Activated CD4-positive, alpha-beta T cell treated with anti-CD3 and anti-CD28 coated beads for 4 hours (primary cell): ENCODE measurements around the gene DOP1A.
A peak's percentile ranks its signal among the peaks of the same experiment; 100 is the strongest.
"Not testable (repeated sequence)": the region's sequence is repeated elsewhere in the genome, so short reads cannot be mapped to it uniquely, and the experiment has no call there.

Experiments used
- DNase-seq, 2 donors: peaks; one replicate each; pipeline ENCODE4 v3.0.0-alpha.2; 2020

DOP1A gene

GRCh38 chr6:83153883-83154521 lies 86.5 kb downstream of the DOP1A start:
- DNase-seq, result no peak

GRCh38 chr6:83155794-83156193 lies 88.3 kb downstream of the DOP1A start:
- no peak for DNase-seq

GRCh38 chr6:83160167-83160566 lies 92.7 kb downstream of the DOP1A start:
- DNase-seq, result no peak

- DNase-seq, result no peak
These were observed 100.3 kb downstream of the DOP1A start for GRCh38 chr6:83167726-83168278.

- DNase-seq, result no peak
These were observed 101.1 kb downstream of the DOP1A start for GRCh38 chr6:83168556-83168955.

GRCh38 chr6:83169106-83169505 lies 101.6 kb downstream of the DOP1A start:
- no peak for DNase-seq

GRCh38 chr6:83169511-83169910 lies 102.0 kb downstream of the DOP1A start:
- no peak for DNase-seq

- no peak for DNase-seq
These were observed 108.8 kb downstream of the DOP1A start for GRCh38 chr6:83176246-83176645.

GRCh38 chr6:83180426-83180950 lies 113.0 kb downstream of the DOP1A start:
- DNase-seq, result no peak

GRCh38 chr6:83182114-83182513 lies 114.6 kb downstream of the DOP1A start:
- no peak for DNase-seq

- no peak for DNase-seq
These were observed 115.8 kb downstream of the DOP1A start for GRCh38 chr6:83183082-83183828.

GRCh38 chr6:83185096-83185495 lies 117.6 kb downstream of the DOP1A start:
- no peak for DNase-seq

- no peak for DNase-seq
These were observed 121.0 kb downstream of the DOP1A start for GRCh38 chr6:83188501-83188900.

GRCh38 chr6:83190626-83191025 lies 123.2 kb downstream of the DOP1A start:
- no peak for DNase-seq

GRCh38 chr6:83191974-83192373 lies 124.5 kb downstream of the DOP1A start:
- DNase-seq, result not testable (repeated sequence)

GRCh38 chr6:83192456-83192855 lies 125.0 kb downstream of the DOP1A start:
- DNase-seq, result no peak

GRCh38 chr6:83192871-83193746 lies 125.6 kb downstream of the DOP1A start, which contains the start of the genes PGM3 and RWDD2A:
PGM3 (minus strand) TSS chr6:83193265; CDS start chr6:83191012, 2,253 bp downstream.
RWDD2A (plus strand) TSS chr6:83193357; CDS start chr6:83194452, 1,095 bp downstream.
- peak; percentile 87 to 88 for DNase-seq

GRCh38 chr6:83193747-83194566 lies 126.5 kb downstream of the DOP1A start:
- peak; percentile 8 to 15 for DNase-seq

GRCh38 chr6:83198486-83199172 lies 131.2 kb downstream of the DOP1A start:
- DNase-seq, result no peak

GRCh38 chr6:83199173-83199862 lies 131.8 kb downstream of the DOP1A start:
- no peak for DNase-seq

- DNase-seq, result no peak
These were observed 132.4 kb downstream of the DOP1A start for GRCh38 chr6:83199863-83200225.
